ENCODE measurements around the gene ALK.

ALK gene

GRCh38 chr2:29397039-29397438 is 524.3 kb downstream of the ALK start:
- intact Hi-C loops (cut with DNase I; ENCODE audit: low total_unique reads), result no loop called here
- no peaks in the 10 kb centered on the region for H3K36me3 ChIP-seq
- no peaks in the 10 kb centered on the region for H3K27me3 ChIP-seq
- no peak overlapping the region for H3K27ac ChIP-seq
- no peaks in the 10 kb centered on the region for H3K9me3 ChIP-seq
- H3K4me1 ChIP-seq, result no peaks in the 10 kb centered on the region
- no peak for TF ChIP-seq CTCF (IDR thresholded peaks at IDR 0.05)
- no peak overlapping the region for H3K4me3 ChIP-seq
- DNase-seq, result no peak

GRCh38 chr2:29394981-29395350 is 526.4 kb downstream of the ALK start:
- Histone ChIP-seq H3K9me3 (no peaks in the 10 kb centered on the region), H3K4me1 (no peaks in the 10 kb centered on the region), H3K36me3 (no peaks in the 10 kb centered on the region), H3K4me3 (no peak overlapping the region), H3K27me3 (no peaks in the 10 kb centered on the region), H3K27ac (no peak overlapping the region)
- intact Hi-C loops (cut with DNase I; ENCODE audit: low total_unique reads), result no loop called here
- no peak for TF ChIP-seq CTCF (IDR thresholded peaks at IDR 0.05)
- DNase-seq, result no peak

GRCh38 chr2:29394311-29394980 is 526.9 kb downstream of the ALK start:
- H3K27ac ChIP-seq, result no peak overlapping the region
- H3K27me3 ChIP-seq, result no peaks in the 10 kb centered on the region
- intact Hi-C loops (cut with DNase I; ENCODE audit: low total_unique reads), result no loop called here
- DNase-seq, result no peak
- H3K4me3 ChIP-seq, result no peak overlapping the region
- H3K36me3 ChIP-seq, result no peaks in the 10 kb centered on the region
- H3K4me1 ChIP-seq, result no peaks in the 10 kb centered on the region
- TF ChIP-seq CTCF (IDR thresholded peaks at IDR 0.05), result no peak
- H3K9me3 ChIP-seq, result no peaks in the 10 kb centered on the region

- no peak for TF ChIP-seq CTCF (IDR thresholded peaks at IDR 0.05)
- intact Hi-C loops (cut with DNase I; ENCODE audit: low total_unique reads), result no loop called here
- Histone ChIP-seq H3K9me3 (no peaks in the 10 kb centered on the region), H3K4me3 (no peak overlapping the region), H3K27me3 (no peaks in the 10 kb centered on the region), H3K36me3 (no peaks in the 10 kb centered on the region), H3K27ac (no peak overlapping the region), H3K4me1 (no peaks in the 10 kb centered on the region)
- no peak for DNase-seq
Measured at GRCh38 chr2:29393676-29394075, 527.7 kb downstream of the ALK start.

GRCh38 chr2:29392774-29393173 is 528.6 kb downstream of the ALK start:
- no peak for DNase-seq
- no peak for TF ChIP-seq CTCF (IDR thresholded peaks at IDR 0.05)
- H3K9me3 ChIP-seq, result no peaks in the 10 kb centered on the region
- H3K36me3 ChIP-seq, result no peaks in the 10 kb centered on the region
- no peak overlapping the region for H3K4me3 ChIP-seq
- H3K27ac ChIP-seq, result no peak overlapping the region
- no peaks in the 10 kb centered on the region for H3K4me1 ChIP-seq
- intact Hi-C loops (cut with DNase I; ENCODE audit: low total_unique reads), result no loop called here
- no peaks in the 10 kb centered on the region for H3K27me3 ChIP-seq

- DNase-seq, result no peak
- H3K4me1 ChIP-seq, result no peaks in the 10 kb centered on the region
- H3K4me3 ChIP-seq, result no peak overlapping the region
- TF ChIP-seq CTCF (IDR thresholded peaks at IDR 0.05), result no peak
- no peaks in the 10 kb centered on the region for H3K36me3 ChIP-seq
- no peaks in the 10 kb centered on the region for H3K9me3 ChIP-seq
- H3K27me3 ChIP-seq, result no peaks in the 10 kb centered on the region
- H3K27ac ChIP-seq, result no peak overlapping the region
- intact Hi-C loops (cut with DNase I; ENCODE audit: low total_unique reads), result no loop called here
Measured at GRCh38 chr2:29390136-29390535, 531.2 kb downstream of the ALK start.

All from tibial artery (tissue), 4 donors.